GM12801 (cell line): ENCODE results near the gene DCST2.

ENCODE experiments used
- TF ChIP-seq, protein P1 (sequence below): IDR thresholded peaks from one replicate; pipeline ENCODE4 v1.5.1; 2011; ENCODE audit warnings: control low read depth; ENCODE audit not compliant: insufficient read length; ENCODE audit errors: extremely low read depth

DCST2 gene

DNA sequence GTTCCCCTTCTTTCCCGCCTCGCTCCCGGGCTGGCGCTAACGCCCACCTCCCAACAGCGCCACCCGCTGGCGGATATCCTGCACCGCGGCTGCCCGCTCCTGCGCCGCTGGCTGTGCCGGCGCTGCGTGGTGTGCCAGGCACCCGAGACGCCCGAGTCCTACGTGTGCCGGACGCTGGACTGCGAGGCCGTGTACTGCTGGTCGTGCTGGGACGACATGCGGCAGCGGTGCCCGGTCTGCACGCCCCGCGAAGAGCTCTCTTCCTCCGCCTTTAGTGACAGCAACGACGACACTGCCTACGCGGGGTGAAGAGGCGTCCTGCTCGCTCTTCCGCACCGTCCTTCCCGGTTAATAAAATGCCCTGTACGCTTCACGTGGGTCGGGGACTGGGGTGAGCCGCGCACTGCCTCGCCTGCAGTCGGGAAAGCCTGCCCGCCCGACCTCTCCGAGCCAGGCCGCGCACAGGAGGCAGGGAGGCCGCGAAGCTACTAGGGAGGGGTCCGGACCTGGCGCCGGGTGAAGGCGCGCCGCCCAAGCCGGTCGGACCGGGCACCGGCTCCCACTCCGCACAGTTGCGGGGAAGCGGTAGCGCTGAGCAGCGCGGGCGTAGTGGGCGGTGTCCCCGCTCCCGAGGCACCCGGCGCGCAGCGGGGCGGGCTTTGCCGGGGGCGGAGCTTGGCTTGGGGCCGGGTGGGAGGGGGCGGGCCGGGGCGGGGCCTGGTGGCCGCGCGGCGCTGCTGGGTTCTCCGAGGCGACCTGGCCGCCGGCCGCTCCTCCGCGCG lies 17.2 kb upstream of the DCST2 start, which contains the start of gene ADAM15:
TSS of gene ADAM15 (plus strand) at position 757 of the 782 bp plus-strand sequence. CDS start 71 bp downstream, outside the sequence.
- TF ChIP-seq, protein P1, sequence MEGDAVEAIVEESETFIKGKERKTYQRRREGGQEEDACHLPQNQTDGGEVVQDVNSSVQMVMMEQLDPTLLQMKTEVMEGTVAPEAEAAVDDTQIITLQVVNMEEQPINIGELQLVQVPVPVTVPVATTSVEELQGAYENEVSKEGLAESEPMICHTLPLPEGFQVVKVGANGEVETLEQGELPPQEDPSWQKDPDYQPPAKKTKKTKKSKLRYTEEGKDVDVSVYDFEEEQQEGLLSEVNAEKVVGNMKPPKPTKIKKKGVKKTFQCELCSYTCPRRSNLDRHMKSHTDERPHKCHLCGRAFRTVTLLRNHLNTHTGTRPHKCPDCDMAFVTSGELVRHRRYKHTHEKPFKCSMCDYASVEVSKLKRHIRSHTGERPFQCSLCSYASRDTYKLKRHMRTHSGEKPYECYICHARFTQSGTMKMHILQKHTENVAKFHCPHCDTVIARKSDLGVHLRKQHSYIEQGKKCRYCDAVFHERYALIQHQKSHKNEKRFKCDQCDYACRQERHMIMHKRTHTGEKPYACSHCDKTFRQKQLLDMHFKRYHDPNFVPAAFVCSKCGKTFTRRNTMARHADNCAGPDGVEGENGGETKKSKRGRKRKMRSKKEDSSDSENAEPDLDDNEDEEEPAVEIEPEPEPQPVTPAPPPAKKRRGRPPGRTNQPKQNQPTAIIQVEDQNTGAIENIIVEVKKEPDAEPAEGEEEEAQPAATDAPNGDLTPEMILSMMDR = no peak

DNA sequence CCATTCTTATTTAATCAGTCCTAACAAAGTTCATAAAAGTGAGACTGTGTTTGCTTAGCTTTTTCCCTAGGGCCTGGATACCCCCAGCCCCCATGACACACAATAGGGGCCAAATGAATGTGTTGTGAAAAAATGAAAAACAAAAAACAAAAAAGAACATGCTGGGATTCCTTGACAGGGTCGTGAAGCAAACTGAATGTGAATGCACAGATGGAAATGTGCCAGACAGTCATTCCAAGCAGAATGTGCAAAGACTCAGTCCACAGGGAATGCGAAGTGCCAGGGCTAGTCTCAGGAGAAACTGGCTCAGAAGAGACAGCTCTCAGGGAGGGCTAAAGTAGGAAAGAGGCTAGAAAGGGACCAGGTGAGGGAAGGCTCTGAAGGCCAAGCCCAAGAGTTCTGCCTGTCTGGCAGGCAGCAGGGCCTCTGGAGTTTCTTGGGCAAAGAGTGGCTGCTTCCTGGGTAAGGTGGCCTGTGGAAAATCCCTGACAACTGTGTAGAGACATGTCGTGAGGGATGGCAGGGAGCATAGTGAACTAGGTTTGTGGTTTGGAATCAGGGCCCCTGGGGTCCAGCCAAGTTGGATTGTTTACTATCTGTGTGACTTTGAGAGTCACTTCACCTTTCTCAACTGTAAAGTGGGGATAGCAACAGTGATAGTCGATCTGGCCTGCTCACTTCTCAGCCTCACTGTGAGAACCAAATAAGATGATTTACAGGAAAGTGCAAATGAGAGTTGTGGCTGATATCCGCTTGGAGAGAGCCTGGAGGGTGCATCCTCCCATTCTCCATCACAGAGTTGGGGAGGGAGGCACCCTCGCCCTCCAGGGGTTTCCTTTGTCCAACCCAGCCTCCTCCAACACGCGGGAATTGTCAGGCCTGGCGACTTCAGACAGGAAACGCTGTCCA lies 16.3 kb upstream of the DCST2 start:
- TF ChIP-seq, protein P1 = no peak

DNA sequence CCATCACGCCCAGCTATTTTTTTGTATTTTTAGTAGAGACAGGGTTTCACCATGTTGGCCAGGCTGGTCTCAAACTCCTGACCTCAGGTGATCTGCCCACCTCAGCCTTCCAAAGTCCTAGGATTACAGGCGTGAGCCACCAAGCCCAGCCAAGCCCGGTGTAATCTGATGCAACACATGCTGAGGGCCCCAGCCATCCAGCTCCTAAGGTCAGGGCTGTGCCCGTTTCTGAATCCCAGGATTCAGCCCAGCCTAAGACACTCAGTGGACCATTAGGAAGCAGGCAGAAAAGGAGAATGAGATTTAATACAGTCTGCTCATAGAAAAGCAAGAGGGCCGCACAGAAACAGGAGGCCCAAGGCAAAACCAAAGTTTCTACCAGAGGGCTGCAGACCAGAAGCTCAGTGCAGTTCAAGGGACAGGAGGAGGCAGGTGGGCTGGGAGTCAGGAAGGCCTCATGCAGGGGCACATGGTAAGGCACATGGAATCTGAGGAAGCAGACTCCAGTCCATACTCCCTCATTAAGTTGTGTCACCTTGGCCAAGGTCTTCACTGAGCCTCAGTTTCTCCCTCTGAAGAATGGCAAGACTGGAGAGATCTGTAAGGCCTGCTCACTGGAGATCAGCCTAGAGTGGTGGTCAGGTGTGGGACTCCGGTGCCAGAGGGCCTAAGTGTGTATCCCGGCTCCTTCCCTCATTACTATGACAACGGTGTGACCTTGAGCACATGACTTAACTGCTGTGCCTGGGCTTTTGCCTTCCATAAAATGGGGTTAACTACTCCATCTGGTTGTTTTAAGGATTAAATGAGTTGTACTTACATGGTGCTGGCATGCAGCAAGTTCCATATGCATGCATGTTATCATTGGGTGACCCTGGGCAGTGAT lies 15.1 kb upstream of the DCST2 start:
- TF ChIP-seq, protein P1 = no peak

DNA sequence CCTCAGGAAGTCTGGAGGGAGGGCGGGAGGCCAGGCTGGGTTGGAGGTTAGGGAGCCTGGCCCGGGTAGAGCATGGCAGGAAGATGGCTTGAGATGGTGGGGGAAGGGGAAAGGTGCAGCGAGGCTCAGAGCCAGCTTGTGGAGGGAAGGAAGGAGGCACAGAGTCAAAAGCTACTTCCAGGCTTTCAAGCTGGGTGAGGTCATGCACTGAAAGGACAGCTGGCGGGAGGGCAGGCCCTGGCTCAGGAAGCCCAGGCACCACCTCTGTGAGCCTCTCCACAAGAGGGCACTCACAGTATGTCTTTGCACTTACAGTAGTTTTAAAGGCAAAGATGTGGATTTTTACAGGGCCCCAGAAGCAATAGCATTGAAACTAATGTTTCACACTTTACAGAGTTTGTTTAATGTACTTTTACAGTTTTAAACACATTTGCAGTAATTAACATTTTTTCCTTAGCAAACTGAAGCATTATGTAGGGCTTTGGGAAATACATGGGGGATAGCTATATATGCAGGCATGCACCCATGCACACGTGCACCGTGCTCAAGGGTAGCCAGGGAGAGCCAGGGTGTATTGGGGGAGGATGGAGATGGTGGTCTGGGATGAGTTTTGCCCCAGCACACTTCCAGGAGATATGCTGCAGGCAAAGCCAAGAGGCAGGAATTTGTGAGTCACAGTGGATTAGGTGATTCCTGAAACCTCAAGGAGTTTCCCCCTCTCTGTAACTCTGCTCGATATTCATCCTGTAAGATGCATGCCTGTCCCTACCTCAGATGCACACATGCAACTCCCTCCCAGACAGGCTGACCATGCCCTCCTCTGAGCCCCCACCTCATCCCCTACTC lies 11.5 kb upstream of the DCST2 start:
- TF ChIP-seq, protein P1 = no peak

DNA sequence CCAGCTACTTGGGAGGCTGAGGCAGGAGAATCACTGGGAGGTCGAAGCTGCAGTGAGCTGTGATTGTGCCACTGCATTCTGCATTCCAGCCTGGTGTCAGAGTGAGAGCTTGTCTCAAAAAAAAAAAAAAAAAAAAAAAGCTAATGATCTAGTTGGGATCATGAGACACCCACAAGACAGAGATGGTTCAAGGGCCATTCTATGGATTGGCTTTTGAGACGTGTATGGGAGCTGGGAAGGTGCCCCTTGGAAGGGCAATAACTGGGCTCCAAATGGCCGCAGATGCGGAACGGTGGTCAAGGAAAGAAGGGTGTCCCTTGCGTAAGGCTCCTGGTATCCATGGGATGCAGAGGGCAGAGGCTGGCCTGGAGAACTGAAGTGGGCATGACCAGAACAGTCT lies 10.8 kb upstream of the DCST2 start:
- TF ChIP-seq, protein P1 = no peak

DNA sequence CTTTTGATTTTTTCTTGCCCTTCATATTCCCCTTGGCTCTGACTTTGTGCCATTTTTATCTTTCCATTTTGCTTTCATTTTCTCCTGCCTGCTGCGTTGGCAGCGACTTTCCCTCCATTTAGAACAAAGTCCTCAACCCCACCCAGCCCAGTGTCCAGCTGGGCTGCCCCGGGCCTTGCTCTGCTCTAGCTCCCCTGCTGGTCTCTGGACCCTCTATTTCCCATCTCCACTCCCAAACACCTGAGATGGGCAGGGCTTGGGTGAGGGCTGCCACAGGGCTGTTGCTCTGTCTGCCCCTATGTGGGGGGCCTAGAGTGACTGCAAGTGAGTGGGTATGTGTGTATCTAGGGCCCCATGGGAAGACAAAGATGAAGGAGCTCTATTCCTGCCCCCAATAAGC lies 10.2 kb upstream of the DCST2 start:
- TF ChIP-seq, protein P1 = no peak
